ENCODE measurements around the gene TPP1.

DNA sequence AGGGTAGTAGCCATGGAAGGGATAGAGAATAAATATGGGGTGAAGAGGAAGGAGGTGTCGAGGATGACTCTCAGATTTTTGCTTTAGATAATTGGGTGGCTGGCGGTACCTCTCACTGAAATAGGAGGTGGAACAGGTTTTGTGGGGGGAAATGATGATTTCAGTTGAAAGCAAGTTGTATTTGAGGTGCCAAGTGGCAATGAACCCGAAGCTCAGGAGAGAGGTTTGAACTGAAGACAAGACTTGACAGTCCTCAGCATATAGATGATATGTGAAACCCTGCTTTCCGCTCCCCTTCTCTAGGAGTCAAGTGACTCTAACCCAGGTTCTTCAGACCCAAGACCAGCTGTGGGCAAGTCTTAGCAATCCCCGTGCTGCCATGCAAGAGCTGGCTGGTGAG lies 49.5 kb downstream of the TPP1 start:
- TF ChIP-seq, protein P1, sequence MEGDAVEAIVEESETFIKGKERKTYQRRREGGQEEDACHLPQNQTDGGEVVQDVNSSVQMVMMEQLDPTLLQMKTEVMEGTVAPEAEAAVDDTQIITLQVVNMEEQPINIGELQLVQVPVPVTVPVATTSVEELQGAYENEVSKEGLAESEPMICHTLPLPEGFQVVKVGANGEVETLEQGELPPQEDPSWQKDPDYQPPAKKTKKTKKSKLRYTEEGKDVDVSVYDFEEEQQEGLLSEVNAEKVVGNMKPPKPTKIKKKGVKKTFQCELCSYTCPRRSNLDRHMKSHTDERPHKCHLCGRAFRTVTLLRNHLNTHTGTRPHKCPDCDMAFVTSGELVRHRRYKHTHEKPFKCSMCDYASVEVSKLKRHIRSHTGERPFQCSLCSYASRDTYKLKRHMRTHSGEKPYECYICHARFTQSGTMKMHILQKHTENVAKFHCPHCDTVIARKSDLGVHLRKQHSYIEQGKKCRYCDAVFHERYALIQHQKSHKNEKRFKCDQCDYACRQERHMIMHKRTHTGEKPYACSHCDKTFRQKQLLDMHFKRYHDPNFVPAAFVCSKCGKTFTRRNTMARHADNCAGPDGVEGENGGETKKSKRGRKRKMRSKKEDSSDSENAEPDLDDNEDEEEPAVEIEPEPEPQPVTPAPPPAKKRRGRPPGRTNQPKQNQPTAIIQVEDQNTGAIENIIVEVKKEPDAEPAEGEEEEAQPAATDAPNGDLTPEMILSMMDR (IDR thresholded peaks at IDR 0.05), result no peak
- no peak for TF ChIP-seq POLR2A (IDR thresholded peaks at IDR 0.05)
